Thymus (tissue), 11 donors: ENCODE data around the gene TMEM52B. TPM values are rescaled to one million over a fixed set of nuclear protein-coding genes. Genes with fewer than 3 reads are reported as not detected.
"Not testable (repeated sequence)": the region's sequence is repeated elsewhere in the genome, so short reads cannot be mapped to it uniquely, and the experiment has no call there.

Experiments
- DNase-seq, 9 donors: peaks; one replicate each; pipeline ENCODE4 v3.0.0-alpha.2; 2013; ENCODE audit warnings: low spot score in 9 of 9, low read depth in 6 of 9, missing footprints in 1 of 9
- H3K27ac ChIP-seq, 2 donors: one replicate each; pipeline ENCODE4 v1.5.1; 2013; ENCODE audit warnings: control low read depth in 1 of 2, low read depth in 1 of 2, low read length in 1 of 2, mild to moderate bottlenecking in 1 of 2, moderate library complexity in 1 of 2
- H3K27me3 ChIP-seq, 2 donors: one replicate each; pipeline ENCODE4 v1.5.1; 2013; ENCODE audit warnings: low read length in 1 of 2; ENCODE audit not compliant: control insufficient read depth in 2 of 2, insufficient read depth in 1 of 2
- H3K36me3 ChIP-seq, 2 donors: one replicate each; pipeline ENCODE4 v1.5.1; 2013; ENCODE audit warnings: low read length in 1 of 2, mild to moderate bottlenecking in 1 of 2, moderate library complexity in 1 of 2; ENCODE audit not compliant: control insufficient read depth in 2 of 2, insufficient read depth in 2 of 2
- H3K4me1 ChIP-seq, 2 donors: one replicate each; pipeline ENCODE4 v1.5.1; 2013; ENCODE audit warnings: low read length in 2 of 2; ENCODE audit not compliant: control insufficient read depth in 2 of 2, insufficient read depth in 2 of 2
- H3K4me3 ChIP-seq, 2 donors: one replicate each; pipeline ENCODE4 v1.5.1; 2013; ENCODE audit warnings: low read length in 2 of 2, control low read depth in 1 of 2, mild to moderate bottlenecking in 1 of 2
- H3K9me3 ChIP-seq, 2 donors: one replicate each; pipeline ENCODE4 v1.5.1; 2013; ENCODE audit warnings: low read length in 1 of 2, mild to moderate bottlenecking in 1 of 2; ENCODE audit not compliant: control insufficient read depth in 2 of 2, insufficient read depth in 1 of 2
- WGBS: extraction: QIAGEN DNeasy Blood & Tissue Kit; methylation state at CpG from one replicate; pipeline ENCODE4 v1.1.7; 2013; 5-methylcytosine and 5-hydroxymethylcytosine counted together
- polyA plus RNA-seq: library from polyadenylated mRNA; stranded (reverse); fragments of 200-250 nt; gene quantifications from one replicate; pipeline ENCODE4 v1.2.3, GENCODE V29; 2013
- total RNA-seq: library from RNA; stranded (reverse); fragments of 120-200 nt; gene quantifications from one replicate; pipeline ENCODE4 v1.2.4, GENCODE V29; 2013
- donor health status: healthy.

Gene TMEM52B
- total and polyA plus RNA-seq, 2 donors = 0.14 TPM

DNA sequence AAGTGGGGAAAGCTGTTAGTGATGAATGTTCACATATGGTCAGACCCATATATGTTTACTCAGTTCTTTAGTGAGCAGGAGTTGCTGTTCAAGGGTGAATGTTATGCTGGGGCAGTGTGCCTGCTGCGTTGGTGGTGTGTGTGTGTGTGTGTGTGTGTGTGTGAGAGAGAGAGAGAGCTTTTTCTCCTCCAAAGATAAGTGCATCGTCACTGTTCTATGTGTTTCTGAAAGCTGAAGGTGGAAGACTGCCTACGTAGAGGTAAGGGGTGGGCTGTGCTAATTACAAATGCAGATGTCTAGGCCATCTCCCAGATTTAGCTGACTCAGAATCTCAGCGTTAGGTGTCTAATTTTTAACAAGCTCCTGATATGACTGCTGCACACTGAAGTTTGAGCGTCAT lies 44.4 kb downstream of the TMEM52B start:
- 96% methylated on average over 5 of the region's 5 CpGs for WGBS
- Histone ChIP-seq H3K9me3 (no peaks in the 10 kb centered on the region), H3K36me3 (peaks cover 22 to 40% of the 10 kb centered on the region in 2 donors)

DNA sequence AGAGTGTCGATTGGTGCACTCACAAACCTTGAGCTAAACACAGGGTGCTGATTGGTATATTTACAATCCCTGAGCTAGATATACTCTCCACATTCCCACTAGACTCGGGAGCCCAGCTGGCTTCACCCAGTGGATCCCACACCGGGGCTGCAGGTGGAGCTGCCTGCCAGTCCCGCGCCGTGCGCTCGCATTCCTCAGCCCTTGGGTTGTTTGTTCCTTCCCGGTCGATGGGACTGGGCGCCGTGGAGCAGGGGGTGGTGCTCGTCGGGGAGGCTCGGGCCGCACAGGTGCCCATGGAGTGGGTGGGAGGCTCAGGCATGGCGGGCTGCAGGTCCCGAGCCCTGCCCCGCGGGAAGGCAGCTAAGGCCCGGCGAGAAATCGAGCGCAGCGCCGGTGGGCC lies 46.6 kb downstream of the TMEM52B start:
- not testable (repeated sequence) for H3K27ac ChIP-seq, H3K27me3 ChIP-seq, H3K9me3 ChIP-seq, H3K4me3 ChIP-seq, DNase-seq
- peaks cover 7 to 17% of the 10 kb centered on the region in 2 donors for H3K4me1 ChIP-seq
- 92% methylated on average over 20 of the region's 26 CpGs for WGBS
- peaks cover 13 to 28% of the 10 kb centered on the region in 2 donors for H3K36me3 ChIP-seq

More for the DNA sequence above, 44.4 kb downstream of the TMEM52B start:
- Histone ChIP-seq H3K4me1 (peaks cover 7 to 17% of the 10 kb centered on the region in 2 donors), H3K27me3 (no peaks in the 10 kb centered on the region), H3K27ac (no peak overlapping the region), H3K4me3 (no peak overlapping the region)
- no peak for DNase-seq

DNA sequence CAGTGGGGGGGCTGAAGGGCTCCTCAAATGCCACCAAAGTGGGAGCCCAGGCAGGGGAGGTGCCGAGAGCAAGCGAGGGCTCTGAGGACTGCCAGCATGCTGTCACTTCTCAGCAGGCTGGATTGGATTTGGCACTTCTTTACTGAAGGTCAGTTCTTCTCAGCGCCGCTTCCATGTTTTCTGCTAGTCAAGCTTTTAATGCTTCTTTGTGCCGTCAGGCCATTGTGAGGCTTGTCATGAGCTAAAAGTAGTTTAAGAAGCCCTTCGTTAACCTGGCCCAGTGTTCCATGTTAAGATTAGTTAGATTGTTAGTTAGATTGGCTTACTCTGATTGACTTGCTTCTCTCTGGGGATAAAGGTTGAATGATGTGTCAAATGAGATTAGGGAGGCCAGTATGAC lies 47.3 kb downstream of the TMEM52B start:
- DNase-seq = no peak
- Histone ChIP-seq H3K4me1 (peaks cover 7 to 17% of the 10 kb centered on the region in 2 donors), H3K36me3 (peaks cover 8 to 23% of the 10 kb centered on the region in 2 donors), H3K27me3 (no peaks in the 10 kb centered on the region), H3K9me3 (no peaks in the 10 kb centered on the region), H3K4me3 (no peak overlapping the region), H3K27ac (no peak overlapping the region)
- over 99% methylated on average over 6 of the region's 6 CpGs for WGBS

DNA sequence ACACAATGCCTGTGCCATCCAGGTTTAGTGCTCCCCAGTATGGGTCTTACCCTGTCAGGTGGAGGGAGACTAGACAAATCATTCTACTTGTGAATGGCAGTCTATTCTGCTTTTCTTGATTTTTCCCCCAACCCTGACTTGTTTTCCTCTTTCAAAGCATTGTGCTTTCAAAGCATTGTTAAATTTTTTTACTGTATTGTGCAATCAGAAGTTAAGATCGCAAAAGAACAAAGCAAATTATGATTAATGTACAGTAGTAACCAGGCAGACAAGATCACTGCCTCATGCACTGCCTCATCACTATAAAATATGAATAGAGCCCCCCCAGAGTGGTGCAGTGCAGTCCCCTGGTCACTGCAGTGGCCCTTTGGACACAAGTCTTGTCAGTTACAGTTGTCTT lies 47.9 kb downstream of the TMEM52B start:
- WGBS = 97% methylated on average over 1 of the region's 1 CpG
- Histone ChIP-seq H3K27me3 (no peaks in the 10 kb centered on the region), H3K4me3 (no peak overlapping the region), H3K9me3 (no peaks in the 10 kb centered on the region), H3K27ac (peak overlapping the region in 1 of 2 donors; percentile 84), H3K4me1 (peaks cover 7 to 17% of the 10 kb centered on the region in 2 donors), H3K36me3 (peaks cover 7 to 19% of the 10 kb centered on the region in 2 donors)
- DNase-seq = no peak

DNA sequence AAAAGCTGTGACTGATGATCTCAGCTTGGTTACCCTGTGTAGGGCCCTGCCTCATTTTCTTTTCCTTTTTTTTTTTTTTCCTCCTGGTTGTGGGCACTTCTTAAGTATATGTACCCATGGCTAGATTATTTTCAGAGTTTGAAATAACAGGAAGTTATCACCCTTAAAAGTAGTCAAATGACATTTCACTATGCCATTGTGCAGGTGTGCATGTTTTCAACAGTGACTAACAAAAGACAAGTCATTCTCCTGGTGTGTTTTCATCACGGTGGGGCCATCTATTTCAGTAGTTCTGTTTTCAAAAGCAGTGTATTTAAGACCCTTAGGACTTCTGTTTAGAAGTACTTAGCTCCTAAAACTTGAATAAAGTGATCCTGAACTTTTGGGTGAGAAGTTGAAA lies 48.8 kb downstream of the TMEM52B start:
- H3K4me3 ChIP-seq = no peak overlapping the region
- H3K27ac ChIP-seq = peak overlapping the region in 1 of 2 donors; percentile 84
- peaks cover 0 to 12% of the 10 kb centered on the region in 2 donors for H3K36me3 ChIP-seq
- 3% methylated on average over 1 of the region's 1 CpG for WGBS
- peak in 4 of 9 donors; percentile 28 to 73 (median 36) for DNase-seq
- no peaks in the 10 kb centered on the region for H3K9me3 ChIP-seq
- no peaks in the 10 kb centered on the region for H3K27me3 ChIP-seq
- H3K4me1 ChIP-seq = peaks cover 7 to 17% of the 10 kb centered on the region in 2 donors

DNA sequence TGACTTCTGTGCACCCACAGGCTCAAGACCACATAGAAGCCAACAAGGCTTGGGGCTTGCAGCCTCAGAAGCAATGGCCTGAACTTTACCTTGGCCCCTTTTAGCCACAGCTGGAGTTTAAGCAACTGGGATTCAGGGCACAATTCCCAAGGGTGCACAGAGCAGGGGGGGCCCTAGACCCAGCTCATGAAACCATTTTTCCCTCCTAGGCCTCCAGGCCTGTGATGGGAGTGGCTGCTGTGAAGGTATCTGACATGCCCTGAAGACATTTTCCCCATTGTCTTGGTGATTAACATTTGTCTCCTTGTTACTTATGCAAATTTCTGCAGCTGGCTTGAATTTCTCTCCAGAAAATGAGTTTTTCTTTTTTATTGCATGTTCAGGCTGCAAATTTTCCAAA lies 55.7 kb downstream of the TMEM52B start:
- Histone ChIP-seq H3K4me3 (no peak overlapping the region), H3K4me1 (no peaks in the 10 kb centered on the region), H3K9me3 (peaks cover 2 to 22% of the 10 kb centered on the region in 2 donors), H3K36me3 (no peaks in the 10 kb centered on the region), H3K27me3 (no peaks in the 10 kb centered on the region), H3K27ac (no peak overlapping the region)
- no peak for DNase-seq

DNA sequence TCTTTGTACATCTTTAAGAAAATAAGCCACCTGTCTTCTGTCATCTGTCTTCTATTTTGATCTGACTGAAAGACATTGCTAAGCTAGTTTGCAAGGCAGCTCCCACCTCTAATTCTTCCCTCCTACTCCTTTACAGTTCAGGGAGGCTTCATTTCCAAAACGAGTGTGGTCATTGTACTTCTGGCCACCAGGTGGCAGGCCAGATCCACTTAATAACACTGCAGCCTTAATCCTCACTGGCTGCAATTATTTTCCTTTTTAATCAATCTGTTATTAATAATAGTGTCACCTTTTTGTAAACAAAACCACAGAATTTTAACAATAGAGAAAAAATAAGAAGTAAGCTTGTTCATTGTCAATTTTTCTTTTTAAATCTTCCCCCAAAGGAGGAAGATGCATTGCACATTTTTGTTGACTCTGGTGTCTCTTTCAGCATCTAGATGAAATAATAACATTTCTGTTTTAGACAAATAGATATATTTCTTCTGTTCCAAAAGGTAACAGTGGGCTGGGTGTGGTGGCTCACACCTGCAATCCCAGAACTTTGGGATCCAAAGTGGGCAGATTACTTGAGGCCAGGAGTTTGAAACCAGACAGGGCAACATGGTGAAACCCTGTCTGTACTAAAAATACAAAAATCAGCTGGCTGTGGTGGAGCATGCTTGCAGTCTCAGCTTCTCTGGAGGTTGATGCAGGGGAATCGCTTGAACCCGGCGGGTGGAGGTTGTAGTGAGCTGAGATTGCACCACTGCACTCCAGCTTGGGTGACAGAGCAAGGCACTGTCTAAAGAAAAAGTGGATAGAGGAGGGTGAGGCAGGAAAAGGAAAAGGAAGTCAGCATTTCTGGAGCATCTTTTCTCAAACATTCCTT lies 57.2 kb downstream of the TMEM52B start:
- no peak overlapping the region for H3K27ac ChIP-seq
- no peaks in the 10 kb centered on the region for H3K27me3 ChIP-seq
- no peak overlapping the region for H3K4me3 ChIP-seq
- peak in 4 of 9 donors; percentile 34 to 64 (median 60) for DNase-seq
- H3K36me3 ChIP-seq = no peaks in the 10 kb centered on the region
- no peaks in the 10 kb centered on the region for H3K4me1 ChIP-seq
- H3K9me3 ChIP-seq = peaks cover 2 to 22% of the 10 kb centered on the region in 2 donors
- WGBS = 49% methylated on average over 4 of the region's 4 CpGs

DNA sequence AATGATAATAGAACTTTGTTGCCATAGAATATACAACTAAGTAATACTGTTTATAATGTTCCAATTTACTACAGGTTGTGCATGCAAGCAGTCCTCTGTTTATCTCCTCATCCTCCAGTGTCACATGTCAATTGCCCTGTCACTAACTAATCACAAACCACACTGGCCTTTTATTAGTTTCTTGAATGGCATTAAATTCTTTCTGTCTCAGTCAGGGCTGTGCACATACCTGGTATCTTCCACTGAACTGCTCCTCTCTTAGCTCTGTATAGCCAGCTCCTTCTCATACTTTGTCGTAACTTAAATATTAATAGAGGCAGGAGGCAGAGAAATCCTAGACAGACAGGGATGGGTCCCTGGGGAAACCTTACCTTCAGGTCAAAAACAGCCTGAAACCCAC lies 57.9 kb downstream of the TMEM52B start:
- WGBS = 97% methylated on average over 1 of the region's 1 CpG
- Histone ChIP-seq H3K9me3 (peaks cover 2 to 22% of the 10 kb centered on the region in 2 donors), H3K4me3 (no peak overlapping the region), H3K27ac (no peak overlapping the region), H3K4me1 (no peaks in the 10 kb centered on the region), H3K36me3 (no peaks in the 10 kb centered on the region), H3K27me3 (no peaks in the 10 kb centered on the region)
- no peak for DNase-seq

DNA sequence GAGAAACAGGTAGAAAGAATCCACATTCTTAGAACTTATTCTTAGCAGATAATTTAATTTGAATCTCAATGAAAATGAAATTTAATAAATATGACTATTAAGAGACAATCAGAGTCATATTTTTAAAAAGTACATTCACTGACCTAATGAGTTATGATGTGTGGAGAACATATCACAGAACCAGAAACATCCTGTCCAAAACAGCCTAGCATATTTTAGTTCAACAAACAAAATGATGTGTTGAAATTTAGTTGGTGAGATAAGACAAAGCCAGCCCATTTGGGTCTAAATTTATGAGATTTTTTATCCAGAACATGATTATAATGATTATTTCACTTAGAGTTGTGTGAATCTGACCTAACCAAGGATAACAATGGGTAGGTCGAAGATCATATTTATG lies 59.7 kb downstream of the TMEM52B start:
- no peaks in the 10 kb centered on the region for H3K27me3 ChIP-seq
- no peak for DNase-seq
- H3K9me3 ChIP-seq = peaks cover 2 to 22% of the 10 kb centered on the region in 2 donors
- H3K4me1 ChIP-seq = peaks cover 0 to 4% of the 10 kb centered on the region in 2 donors
- WGBS = 96% methylated on average over 1 of the region's 1 CpG
- H3K36me3 ChIP-seq = no peaks in the 10 kb centered on the region
- no peak overlapping the region for H3K4me3 ChIP-seq
- H3K27ac ChIP-seq = no peak overlapping the region
